ENCODE data around the gene TBP.

The TBP gene

DNA sequence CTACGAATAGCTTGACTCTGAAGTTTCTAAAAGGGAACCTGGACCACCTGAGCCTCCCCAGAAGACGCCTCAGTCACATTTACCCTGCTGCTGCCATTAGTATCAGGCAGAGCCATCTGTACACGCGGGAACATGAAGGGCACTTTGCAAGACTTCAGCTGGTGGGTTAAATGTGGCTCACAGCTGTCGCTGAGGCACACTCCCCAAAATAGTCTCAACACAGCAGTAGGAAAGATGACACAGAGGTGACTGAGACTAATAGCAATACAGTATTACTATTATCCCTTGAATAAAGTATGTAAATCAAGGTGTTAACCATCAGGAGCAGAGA lies 30.0 kb upstream of the TBP start:
- TF ChIP-seq TCF12 (IDR thresholded peaks at IDR 0.05; ENCODE audit: low read depth) (no peak), FOXM1 (IDR thresholded peaks at IDR 0.05; ENCODE audit: borderline replicate concordance, low read depth) (no peak), YY1 (IDR thresholded peaks at IDR 0.05; ENCODE audit: low read depth) (no peak), TAF1 (IDR thresholded peaks at IDR 0.05; ENCODE audit: low read depth) (no peak), TEAD4 (IDR thresholded peaks at IDR 0.05) (no peak), CEBPB (IDR thresholded peaks at IDR 0.05) (no peak), RAD21 (IDR thresholded peaks at IDR 0.05; ENCODE audit: low read depth) (no peak), NFIC (IDR thresholded peaks at IDR 0.05) (no peak), CREB1 (IDR thresholded peaks at IDR 0.05; ENCODE audit: low read depth) (no peak), EP300 (IDR thresholded peaks at IDR 0.05; ENCODE audit: borderline replicate concordance) (no peak), ZBTB7A (IDR thresholded peaks at IDR 0.05; ENCODE audit: low read depth) (no peak), EGR1 (IDR thresholded peaks at IDR 0.05) (no peak)
- TF ChIP-seq, protein P1, sequence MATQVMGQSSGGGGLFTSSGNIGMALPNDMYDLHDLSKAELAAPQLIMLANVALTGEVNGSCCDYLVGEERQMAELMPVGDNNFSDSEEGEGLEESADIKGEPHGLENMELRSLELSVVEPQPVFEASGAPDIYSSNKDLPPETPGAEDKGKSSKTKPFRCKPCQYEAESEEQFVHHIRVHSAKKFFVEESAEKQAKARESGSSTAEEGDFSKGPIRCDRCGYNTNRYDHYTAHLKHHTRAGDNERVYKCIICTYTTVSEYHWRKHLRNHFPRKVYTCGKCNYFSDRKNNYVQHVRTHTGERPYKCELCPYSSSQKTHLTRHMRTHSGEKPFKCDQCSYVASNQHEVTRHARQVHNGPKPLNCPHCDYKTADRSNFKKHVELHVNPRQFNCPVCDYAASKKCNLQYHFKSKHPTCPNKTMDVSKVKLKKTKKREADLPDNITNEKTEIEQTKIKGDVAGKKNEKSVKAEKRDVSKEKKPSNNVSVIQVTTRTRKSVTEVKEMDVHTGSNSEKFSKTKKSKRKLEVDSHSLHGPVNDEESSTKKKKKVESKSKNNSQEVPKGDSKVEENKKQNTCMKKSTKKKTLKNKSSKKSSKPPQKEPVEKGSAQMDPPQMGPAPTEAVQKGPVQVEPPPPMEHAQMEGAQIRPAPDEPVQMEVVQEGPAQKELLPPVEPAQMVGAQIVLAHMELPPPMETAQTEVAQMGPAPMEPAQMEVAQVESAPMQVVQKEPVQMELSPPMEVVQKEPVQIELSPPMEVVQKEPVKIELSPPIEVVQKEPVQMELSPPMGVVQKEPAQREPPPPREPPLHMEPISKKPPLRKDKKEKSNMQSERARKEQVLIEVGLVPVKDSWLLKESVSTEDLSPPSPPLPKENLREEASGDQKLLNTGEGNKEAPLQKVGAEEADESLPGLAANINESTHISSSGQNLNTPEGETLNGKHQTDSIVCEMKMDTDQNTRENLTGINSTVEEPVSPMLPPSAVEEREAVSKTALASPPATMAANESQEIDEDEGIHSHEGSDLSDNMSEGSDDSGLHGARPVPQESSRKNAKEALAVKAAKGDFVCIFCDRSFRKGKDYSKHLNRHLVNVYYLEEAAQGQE (IDR thresholded peaks at IDR 0.05; ENCODE audit: low read depth), result no peak
- TF ChIP-seq, protein P2, sequence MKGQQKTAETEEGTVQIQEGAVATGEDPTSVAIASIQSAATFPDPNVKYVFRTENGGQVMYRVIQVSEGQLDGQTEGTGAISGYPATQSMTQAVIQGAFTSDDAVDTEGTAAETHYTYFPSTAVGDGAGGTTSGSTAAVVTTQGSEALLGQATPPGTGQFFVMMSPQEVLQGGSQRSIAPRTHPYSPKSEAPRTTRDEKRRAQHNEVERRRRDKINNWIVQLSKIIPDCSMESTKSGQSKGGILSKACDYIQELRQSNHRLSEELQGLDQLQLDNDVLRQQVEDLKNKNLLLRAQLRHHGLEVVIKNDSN (IDR thresholded peaks at IDR 0.05), result no peak
- TF ChIP-seq, protein P3, sequence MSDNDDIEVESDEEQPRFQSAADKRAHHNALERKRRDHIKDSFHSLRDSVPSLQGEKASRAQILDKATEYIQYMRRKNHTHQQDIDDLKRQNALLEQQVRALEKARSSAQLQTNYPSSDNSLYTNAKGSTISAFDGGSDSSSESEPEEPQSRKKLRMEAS (IDR thresholded peaks at IDR 0.05), result no peak

DNA sequence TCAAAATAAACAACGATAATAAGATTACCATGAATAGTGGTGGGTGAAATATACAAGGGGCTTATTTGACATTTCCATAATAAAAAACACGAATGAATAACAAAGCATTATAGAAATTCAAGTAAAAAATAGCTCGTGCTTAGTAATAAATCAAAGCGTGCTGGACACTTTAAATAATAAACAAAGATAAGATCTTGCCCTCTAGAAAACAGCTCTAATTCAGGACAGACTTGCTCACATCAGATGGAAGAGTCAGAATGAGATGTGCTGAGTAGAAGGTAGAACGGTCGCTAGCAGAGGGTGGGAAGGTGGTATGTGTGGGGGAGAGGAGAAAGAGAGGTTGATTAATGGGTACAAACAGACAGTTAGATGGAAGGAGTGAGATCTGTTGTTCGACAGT lies 28.4 kb upstream of the TBP start:
- TF ChIP-seq TAF1 (IDR thresholded peaks at IDR 0.05; ENCODE audit: low read depth) (no peak), EGR1 (IDR thresholded peaks at IDR 0.05) (no peak), TEAD4 (IDR thresholded peaks at IDR 0.05) (no peak), RAD21 (IDR thresholded peaks at IDR 0.05; ENCODE audit: low read depth) (no peak), YY1 (IDR thresholded peaks at IDR 0.05; ENCODE audit: low read depth) (no peak), ZBTB7A (IDR thresholded peaks at IDR 0.05; ENCODE audit: low read depth) (no peak), CEBPB (IDR thresholded peaks at IDR 0.05) (no peak), FOXM1 (IDR thresholded peaks at IDR 0.05; ENCODE audit: borderline replicate concordance, low read depth) (no peak), TCF12 (IDR thresholded peaks at IDR 0.05; ENCODE audit: low read depth) (no peak)
- TF ChIP-seq, protein P3 (IDR thresholded peaks at IDR 0.05), result no peak
- TF ChIP-seq, protein P1 (IDR thresholded peaks at IDR 0.05; ENCODE audit: low read depth), result no peak

DNA sequence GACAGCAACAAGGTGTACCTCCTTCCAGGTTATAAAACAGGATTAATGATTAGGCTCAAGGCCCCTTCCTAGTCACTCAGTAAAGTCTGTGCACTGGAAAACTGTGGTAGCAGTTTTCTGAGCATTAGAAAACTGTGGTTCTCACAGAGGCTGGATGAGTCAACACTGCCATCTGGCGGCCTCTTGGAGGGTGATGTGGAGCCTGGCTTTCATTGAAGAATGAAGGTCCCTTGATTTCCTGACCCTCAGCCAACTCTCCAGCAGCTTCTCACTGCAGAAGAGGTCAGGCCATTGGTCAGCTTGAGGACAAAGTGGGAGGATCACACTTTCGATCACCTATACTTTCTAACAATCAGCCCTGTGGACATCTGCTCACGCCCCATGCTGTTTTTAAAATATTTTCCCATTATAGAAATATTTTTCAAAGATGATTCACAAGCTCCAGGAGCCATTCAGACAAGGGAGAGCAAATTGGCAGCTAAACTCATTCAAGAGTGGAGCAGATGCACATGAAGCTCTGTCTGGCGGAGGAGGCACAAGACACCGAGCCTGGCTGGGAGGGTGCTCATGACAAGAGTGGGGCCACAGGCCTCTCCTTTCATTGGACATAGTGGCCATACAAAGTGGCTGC lies 24.2 kb upstream of the TBP start:
- no peak for TF ChIP-seq EP300 (IDR thresholded peaks at IDR 0.05; ENCODE audit: borderline replicate concordance)
- no peak for TF ChIP-seq FOXM1 (IDR thresholded peaks at IDR 0.05; ENCODE audit: borderline replicate concordance, low read depth)
- TF ChIP-seq RAD21 (IDR thresholded peaks at IDR 0.05; ENCODE audit: low read depth), result peak; percentile 91
- no peak for TF ChIP-seq EGR1 (IDR thresholded peaks at IDR 0.05)
- TF ChIP-seq NFIC (IDR thresholded peaks at IDR 0.05), result no peak
- TF ChIP-seq TEAD4 (IDR thresholded peaks at IDR 0.05), result no peak
- TF ChIP-seq, protein P1 (IDR thresholded peaks at IDR 0.05; ENCODE audit: low read depth), result no peak
- no peak for TF ChIP-seq YY1 (IDR thresholded peaks at IDR 0.05; ENCODE audit: low read depth)

DNA sequence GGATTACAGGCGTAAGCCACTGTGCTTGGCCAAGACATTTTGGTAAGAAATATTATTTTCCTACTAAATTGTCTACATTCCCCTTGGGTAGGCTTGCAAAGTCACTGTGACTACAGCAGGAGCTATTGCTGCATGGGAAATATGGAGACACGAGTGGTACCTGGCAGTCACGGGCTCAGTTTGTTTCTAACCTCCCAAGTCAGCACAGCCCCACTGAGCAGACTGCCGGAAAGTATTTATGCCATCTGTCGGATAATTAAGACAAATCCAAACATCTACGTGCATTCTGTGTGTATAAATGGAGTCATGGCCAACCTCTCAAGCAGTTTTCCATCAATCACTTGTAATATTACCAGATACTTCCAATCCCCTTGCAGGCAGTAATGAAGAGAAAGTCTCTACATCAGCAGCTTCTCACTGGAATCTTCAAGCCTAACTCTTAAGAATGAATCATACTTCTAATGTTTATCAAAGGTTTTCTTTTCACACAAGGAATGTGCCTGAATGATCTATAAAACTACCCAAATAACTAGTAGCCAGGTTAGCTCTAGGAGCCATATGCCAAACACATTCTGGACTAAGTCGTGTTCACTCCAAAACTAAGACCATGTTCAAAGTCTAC lies 21.2 kb upstream of the TBP start:
- TF ChIP-seq YY1 (IDR thresholded peaks at IDR 0.05; ENCODE audit: low read depth) (no peak), EP300 (IDR thresholded peaks at IDR 0.05; ENCODE audit: borderline replicate concordance) (no peak)

DNA sequence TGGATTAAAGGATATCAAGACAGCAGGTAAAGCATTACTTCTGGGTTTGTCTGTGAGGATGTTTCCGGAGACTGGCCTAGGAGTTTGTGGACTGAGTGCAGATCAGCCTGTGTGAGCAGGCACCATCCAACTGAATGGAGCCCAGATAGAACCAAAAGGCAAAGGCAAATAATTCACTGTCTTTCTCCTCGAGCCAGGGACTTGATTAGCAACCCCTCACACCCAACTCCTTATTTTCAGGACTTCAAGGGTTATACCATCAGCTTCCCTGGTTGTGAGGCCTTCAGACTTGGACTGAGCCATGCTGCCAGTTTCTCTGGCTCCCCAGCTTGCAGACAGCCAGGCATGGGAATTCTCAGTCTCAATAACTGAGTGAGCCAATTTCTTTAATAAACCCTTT lies 20.4 kb upstream of the TBP start:
- TF ChIP-seq CREB1 (IDR thresholded peaks at IDR 0.05; ENCODE audit: low read depth) (no peak), EP300 (IDR thresholded peaks at IDR 0.05; ENCODE audit: borderline replicate concordance) (no peak), RAD21 (IDR thresholded peaks at IDR 0.05; ENCODE audit: low read depth) (no peak), NFIC (IDR thresholded peaks at IDR 0.05) (no peak)
- TF ChIP-seq, protein P2 (IDR thresholded peaks at IDR 0.05), result no peak

Measured in Ishikawa (cell line).